Measurements from ENCODE around the gene LOXHD1. TPM values are rescaled to one million over a fixed set of nuclear protein-coding genes. Genes with fewer than 3 reads are reported as not detected.

The LOXHD1 gene
- total RNA-seq, 1 experiment from 2014 or later: 0.35 TPM

- no peak for TF ChIP-seq ZNF232 (CRISPR knock-in tag; IDR thresholded peaks at IDR 0.05)
- TF ChIP-seq EMX1 (CRISPR knock-in tag; IDR thresholded peaks at IDR 0.05): no peak
- TF ChIP-seq SMAD4 (CRISPR knock-in tag; IDR thresholded peaks at IDR 0.05): no peak
- TF ChIP-seq CDX4 (CRISPR knock-in tag; IDR thresholded peaks at IDR 0.05; ENCODE audit: borderline replicate concordance): no peak
- TF ChIP-seq JUN (CRISPR knock-in tag; IDR thresholded peaks at IDR 0.05): no peak
- no peak for TF ChIP-seq ARID4B (CRISPR knock-in tag; IDR thresholded peaks at IDR 0.05; ENCODE audit: borderline replicate concordance)
- TF ChIP-seq CREB1 (CRISPR knock-in tag; IDR thresholded peaks at IDR 0.05): no peak
- TF ChIP-seq ATF2 (CRISPR knock-in tag; IDR thresholded peaks at IDR 0.05; ENCODE audit: borderline replicate concordance, low read depth): no peak
- no peak for TF ChIP-seq ZNF416 (CRISPR knock-in tag; IDR thresholded peaks at IDR 0.05)
Observed at GRCh38 chr18:46550609-46551008, 106.4 kb downstream of the LOXHD1 start (continued).

GRCh38 chr18:46547520-46547919 is 109.5 kb downstream of the LOXHD1 start:
- Mint-ChIP-seq H3K4me1 (no peaks in the 10 kb centered on the region), H3K27me3 (ENCODE audit: low read depth) (peaks cover 2% of the 10 kb centered on the region), H3K36me3 (no peaks in the 10 kb centered on the region), H3K4me3 (no peak overlapping the region), H3K9me3 (peaks cover 10% of the 10 kb centered on the region), H3K27ac (no peak overlapping the region)
- ChIA-PET CTCF (interaction anchor here (1.4 kb wide), 1 partner anchor 8 kb away, joined by 5 read pairs; no protein-coding TSS in a partner anchor), POLR2A (no interaction called here)
- no peak for ATAC-seq
- no peak for DNase-seq (ENCODE audit: low spot score)
- TF ChIP-seq ZNF121 (CRISPR knock-in tag; IDR thresholded peaks at IDR 0.05) (no peak), ARID4B (CRISPR knock-in tag; IDR thresholded peaks at IDR 0.05; ENCODE audit: borderline replicate concordance) (no peak), CBFB (CRISPR knock-in tag; IDR thresholded peaks at IDR 0.05; ENCODE audit: low read depth) (no peak), ZNF281 (CRISPR knock-in tag; IDR thresholded peaks at IDR 0.05) (no peak), CDX4 (CRISPR knock-in tag; IDR thresholded peaks at IDR 0.05; ENCODE audit: borderline replicate concordance) (no peak), FOXP4 (CRISPR knock-in tag; IDR thresholded peaks at IDR 0.05) (no peak), CREB1 (CRISPR knock-in tag; IDR thresholded peaks at IDR 0.05) (no peak), SMAD3 (CRISPR knock-in tag; IDR thresholded peaks at IDR 0.05; ENCODE audit: borderline replicate concordance) (no peak), RORB (CRISPR knock-in tag; IDR thresholded peaks at IDR 0.05) (no peak), TP53 (CRISPR knock-in tag; IDR thresholded peaks at IDR 0.05) (no peak), NFATC4 (CRISPR knock-in tag; IDR thresholded peaks at IDR 0.05) (no peak), NR3C1 (CRISPR knock-in tag; conservative IDR thresholded peaks at IDR 0.05; ENCODE audit: low read depth) (no peak), USF1 (CRISPR knock-in tag; IDR thresholded peaks at IDR 0.05) (no peak)
